Naive thymus-derived CD4-positive, alpha-beta T cell (primary cell): ENCODE data around the gene GPR180. TPM values are rescaled to one million over a fixed set of nuclear protein-coding genes. Genes with fewer than 3 reads are reported as not detected.
A peak's percentile ranks its signal among the peaks of the same experiment; 100 is the strongest.

ENCODE experiments used
- ATAC-seq: fragments of 150-1000 bp; cut with Tn5 transposase; 2 replicates; pipeline ENCODE4 v1.10.0; 2021; ENCODE audit warnings: mild to moderate bottlenecking, moderate library complexity
- CTCF ChIA-PET: fragments of 350-600 bp; sonication (Branson Sonifier 250); formaldehyde crosslinking; loops from one replicate; lab custom pipeline; 2021; ENCODE audit warnings: antibody characterized with exemption; lab: Charles Lee
- POLR2A ChIA-PET: fragments of 350-600 bp; sonication (Branson Sonifier 250); formaldehyde crosslinking; loops from one replicate; lab custom pipeline; 2021; ENCODE audit warnings: antibody characterized with exemption, inconsistent platforms; lab: Charles Lee
- DNase-seq, 9 donors: peaks; one replicate each; pipeline versions ENCODE4 v3.0.0 to v3.0.0-alpha.2; 2020 to 2022; ENCODE audit warnings: mixed read lengths in 1 of 9
- H3K27ac ChIP-seq: one replicate; pipeline ENCODE4 v1.7.0; 2013; ENCODE audit warnings: mild to moderate bottlenecking, low read depth, low read length, moderate library complexity
- H3K27me3 ChIP-seq, 2 donors: one replicate each; pipeline ENCODE4 v1.7.0; 2013; ENCODE audit warnings: low read length in 2 of 2, mild to moderate bottlenecking in 2 of 2, moderate library complexity in 2 of 2; ENCODE audit not compliant: control insufficient read depth in 2 of 2, insufficient read depth in 2 of 2
- H3K36me3 ChIP-seq, 3 experiments: 1 replicate in 2 of 3; 2 replicates in 1 of 3; pipeline ENCODE4 v1.7.0; 2013; ENCODE audit warnings: low read length in 3 of 3, mild to moderate bottlenecking in 3 of 3, moderate library complexity in 1 of 3; ENCODE audit not compliant: insufficient read depth in 3 of 3, control insufficient read depth in 2 of 3
- H3K4me1 ChIP-seq, 2 donors: one replicate each; pipeline ENCODE4 v1.7.0; 2013; ENCODE audit warnings: low read length in 2 of 2, mild to moderate bottlenecking in 2 of 2, moderate library complexity in 1 of 2; ENCODE audit not compliant: control insufficient read depth in 2 of 2, insufficient read depth in 2 of 2
- H3K4me3 ChIP-seq: 2 replicates; pipeline ENCODE4 v1.7.0; 2013; ENCODE audit warnings: mild to moderate bottlenecking, low read length
- H3K9me3 ChIP-seq, 3 experiments: 1 replicate in 2 of 3; 2 replicates in 1 of 3; pipeline ENCODE4 v1.7.0; 2013; ENCODE audit warnings: low read length in 3 of 3; ENCODE audit not compliant: control insufficient read depth in 2 of 3
- H3K27ac Mint-ChIP-seq, 9 donors: one replicate each; pipeline ENCODE4 v1.8.0; 2020 to 2022; ENCODE audit warnings: mixed read lengths in 9 of 9, mild to moderate bottlenecking in 8 of 9, moderate library complexity in 5 of 9, inconsistent platforms in 2 of 9
- H3K27me3 Mint-ChIP-seq, 5 donors: one replicate each; pipeline ENCODE4 v1.8.0; 2021 to 2022; ENCODE audit warnings: mixed read lengths in 5 of 5, mild to moderate bottlenecking in 1 of 5
- H3K36me3 Mint-ChIP-seq, 5 donors: one replicate each; pipeline ENCODE4 v1.8.0; 2020 to 2022; ENCODE audit warnings: mixed read lengths in 5 of 5, mild to moderate bottlenecking in 3 of 5, inconsistent platforms in 1 of 5
- H3K4me1 Mint-ChIP-seq, 7 donors: one replicate each; pipeline ENCODE4 v1.8.0; 2020 to 2022; ENCODE audit warnings: mixed read lengths in 7 of 7, mild to moderate bottlenecking in 3 of 7, inconsistent platforms in 1 of 7
- H3K4me3 Mint-ChIP-seq, 10 donors: one replicate each; pipeline ENCODE4 v1.8.0; 2020 to 2022; ENCODE audit warnings: mild to moderate bottlenecking in 10 of 10, mixed read lengths in 10 of 10, moderate library complexity in 6 of 10, inconsistent platforms in 2 of 10
- H3K9me3 Mint-ChIP-seq, 11 donors: one replicate each; pipeline ENCODE4 v1.8.0; 2020 to 2022; ENCODE audit warnings: mixed read lengths in 11 of 11, mild to moderate bottlenecking in 4 of 11, inconsistent platforms in 1 of 11, moderate library complexity in 1 of 11
- intact Hi-C, 2 donors: fragments of 100-400 bp; cut with micrococcal nuclease; formaldehyde crosslinking; loops; one replicate each; pipeline ENCODE4 v1.15.1; 2023
- polyA plus RNA-seq, 2 donors: library from polyadenylated mRNA; unstranded; fragments of 300-500 nt; fragmentation: Illumina TruSeq; gene quantifications; one replicate each; pipeline ENCODE4 v1.2.3, GENCODE V29; 2021
- total RNA-seq, 6 experiments: library from RNA in 5 of 6; stranded (reverse) in 5 of 6; gene quantifications; 1 replicate in 5 of 6; 2 replicates in 1 of 6; pipeline ENCODE4 v1.2.3 and lab custom pipeline; 2021 to 2026

GPR180 gene
- total and polyA plus RNA-seq, 7 experiments from 2014 or later, result 1.3 to 7.0 (median 2.2) TPM

DNA sequence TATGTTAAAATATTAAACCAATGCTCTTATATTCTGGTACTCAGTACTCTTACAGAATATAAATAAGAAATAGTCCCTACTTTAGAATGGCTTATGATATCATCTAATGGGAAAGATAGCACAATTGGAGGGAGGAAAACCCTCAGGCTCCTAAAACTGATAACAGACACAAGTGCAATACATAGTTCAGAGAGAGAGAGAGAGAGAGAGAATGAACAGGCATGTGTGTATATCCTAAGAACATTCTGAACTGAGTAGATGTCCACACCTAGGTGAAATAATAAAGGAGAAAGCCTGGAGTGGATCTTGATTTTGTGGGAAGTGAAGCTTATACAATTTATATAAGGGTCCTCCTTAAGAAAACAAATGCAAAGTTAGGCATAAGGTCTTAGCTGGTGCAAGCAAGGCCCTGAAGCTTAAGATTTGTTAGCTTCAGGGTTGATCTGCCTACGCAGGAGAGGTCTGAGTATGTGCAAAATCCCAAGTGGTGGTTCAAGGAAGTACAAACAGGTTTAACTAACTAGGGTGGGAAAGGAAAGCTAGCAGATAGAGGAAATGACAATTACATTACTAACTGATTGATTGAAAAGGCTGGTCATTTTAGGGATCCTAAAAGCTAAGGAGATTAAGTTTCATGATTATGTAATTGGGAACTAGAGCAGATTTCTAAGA, 57.4 kb downstream of the GPR180 start:
- Histone ChIP-seq H3K36me3 (no peaks in the 10 kb centered on the region), H3K27me3 (no peaks in the 10 kb centered on the region), H3K4me3 (no peak overlapping the region), H3K9me3 (no peaks in the 10 kb centered on the region), H3K4me1 (no peaks in the 10 kb centered on the region), H3K27ac (no peak overlapping the region)
- Mint-ChIP-seq H3K27me3 (peaks cover 8 to 32% (median 23%) of the 10 kb centered on the region in 5 donors), H3K27ac (no peak overlapping the region), H3K9me3 (no peaks in the 10 kb centered on the region), H3K36me3 (peaks cover 0 to 2% (median 0%) of the 10 kb centered on the region in 5 donors), H3K4me3 (no peak overlapping the region), H3K4me1 (peaks cover 4 to 18% (median 11%) of the 10 kb centered on the region in 7 donors)
- ChIA-PET CTCF (interaction anchor here (0.6 to 1.5 kb wide), 2 partner anchors 19 to 722 kb away, joined by 3 to 4 read pairs; no protein-coding TSS in a partner anchor), POLR2A (no interaction called here)
- intact Hi-C loops, result no loop called here
- no peak for DNase-seq
- ATAC-seq, result no peak

DNA sequence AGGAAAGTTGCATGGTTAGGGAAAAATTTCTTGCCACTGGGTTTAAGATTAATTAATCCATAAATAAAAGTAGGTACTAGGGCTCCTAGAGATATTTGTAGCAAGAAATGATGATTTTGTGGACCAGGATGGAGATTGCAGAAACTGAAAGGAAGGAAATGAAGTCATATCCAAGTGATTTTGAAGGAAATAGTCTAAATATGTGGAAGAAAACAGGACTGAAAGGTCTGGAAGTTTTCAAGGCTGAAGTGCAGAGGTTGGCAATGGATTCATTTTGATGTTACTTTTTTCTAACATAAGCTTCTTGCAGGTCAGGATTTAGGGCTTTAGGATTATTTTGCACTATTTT, 57.9 kb downstream of the GPR180 start:
- Histone ChIP-seq H3K9me3 (no peaks in the 10 kb centered on the region), H3K27me3 (no peaks in the 10 kb centered on the region), H3K36me3 (no peaks in the 10 kb centered on the region), H3K4me1 (no peaks in the 10 kb centered on the region), H3K27ac (no peak overlapping the region), H3K4me3 (no peak overlapping the region)
- Mint-ChIP-seq H3K9me3 (no peaks in the 10 kb centered on the region), H3K27ac (no peak overlapping the region), H3K4me3 (no peak overlapping the region), H3K27me3 (peaks cover 8 to 33% (median 24%) of the 10 kb centered on the region in 5 donors), H3K36me3 (no peaks in the 10 kb centered on the region), H3K4me1 (peaks cover 4 to 18% (median 11%) of the 10 kb centered on the region in 7 donors)
- ATAC-seq, result no peak
- ChIA-PET POLR2A (no interaction called here), CTCF (interaction anchor here (0.6 to 1.5 kb wide), 2 partner anchors 19 to 721 kb away, joined by 3 to 4 read pairs; no protein-coding TSS in a partner anchor)
- intact Hi-C loops, result no loop called here
- no peak for DNase-seq

DNA sequence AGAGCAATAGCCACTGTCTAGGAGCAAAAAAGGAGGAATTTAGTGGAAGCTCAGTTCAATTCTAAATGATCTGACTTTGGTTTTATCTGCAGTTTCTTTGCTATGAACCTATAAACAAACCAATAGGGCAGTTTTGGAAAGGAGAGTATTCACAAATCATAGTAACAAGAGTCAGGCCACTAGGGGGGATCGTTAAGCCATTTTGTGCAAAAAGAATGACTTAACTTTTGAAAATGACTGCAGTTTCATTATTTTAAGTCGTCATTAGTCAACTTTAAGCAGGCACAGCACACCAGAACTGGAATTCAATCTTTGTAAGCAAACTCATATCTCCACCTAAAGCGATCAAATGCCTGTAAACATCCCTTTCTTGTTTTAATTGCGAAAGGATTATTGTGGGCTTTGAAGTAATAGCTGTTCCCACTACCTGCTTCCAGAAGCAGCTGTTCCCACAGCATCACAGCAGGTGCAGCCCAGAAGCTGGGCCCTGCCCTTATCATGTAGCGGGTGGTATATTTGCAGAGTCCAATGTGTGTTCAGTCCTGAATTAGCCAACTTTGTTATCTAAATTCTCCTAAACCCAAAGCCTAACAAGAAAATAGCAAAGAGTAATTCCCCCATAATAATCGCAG, 59.2 kb downstream of the GPR180 start:
- Histone ChIP-seq H3K27ac (no peak overlapping the region), H3K4me1 (no peaks in the 10 kb centered on the region), H3K36me3 (no peaks in the 10 kb centered on the region), H3K27me3 (no peaks in the 10 kb centered on the region), H3K4me3 (no peak overlapping the region), H3K9me3 (no peaks in the 10 kb centered on the region)
- Mint-ChIP-seq H3K9me3 (no peaks in the 10 kb centered on the region), H3K36me3 (no peaks in the 10 kb centered on the region), H3K27me3 (peaks cover 8 to 38% (median 33%) of the 10 kb centered on the region in 5 donors), H3K27ac (no peak overlapping the region), H3K4me3 (no peak overlapping the region), H3K4me1 (peaks cover 4 to 18% (median 11%) of the 10 kb centered on the region in 7 donors)
- ATAC-seq (no peak), DNase-seq (no peak)
- intact Hi-C loops, result no loop called here
- POLR2A ChIA-PET, result no interaction called here
- CTCF ChIA-PET, result interaction anchor here (0.5 to 0.7 kb wide), 3 partner anchors 8 to 1072 kb away, joined by 3 to 5 read pairs (median 3); no protein-coding TSS in a partner anchor

- no peaks in the 10 kb centered on the region for H3K36me3 Mint-ChIP-seq
- DNase-seq (no peak), ATAC-seq (no peak)
- peaks cover 0 to 2% (median 0%) of the 10 kb centered on the region in 11 donors for H3K9me3 Mint-ChIP-seq
- Histone ChIP-seq H3K27me3 (no peaks in the 10 kb centered on the region), H3K4me1 (no peaks in the 10 kb centered on the region), H3K27ac (no peak overlapping the region), H3K9me3 (no peaks in the 10 kb centered on the region), H3K4me3 (no peak overlapping the region), H3K36me3 (no peaks in the 10 kb centered on the region)
- POLR2A ChIA-PET, result no interaction called here
- no peak overlapping the region for H3K4me3 Mint-ChIP-seq
- H3K27me3 Mint-ChIP-seq, result peaks cover 8 to 39% (median 35%) of the 10 kb centered on the region in 5 donors
- CTCF ChIA-PET, result interaction anchor here (0.7 kb wide), 1 partner anchor 1073 kb away, joined by 5 read pairs; no protein-coding TSS in a partner anchor
- no peak overlapping the region for H3K27ac Mint-ChIP-seq
- intact Hi-C loops, result no loop called here
- peaks cover 4 to 18% (median 11%) of the 10 kb centered on the region in 7 donors for H3K4me1 Mint-ChIP-seq
These were observed 59.7 kb downstream of the GPR180 start for GRCh38 chr13:94661406-94661805.

- H3K27ac ChIP-seq, result no peak overlapping the region
- peaks cover 8 to 40% (median 35%) of the 10 kb centered on the region in 5 donors for H3K27me3 Mint-ChIP-seq
- H3K9me3 ChIP-seq, result no peaks in the 10 kb centered on the region
- H3K4me3 Mint-ChIP-seq, result peak overlapping the region in 5 of 10 donors; percentile 0 to 61 (median 29)
- POLR2A ChIA-PET, result no interaction called here
- CTCF ChIA-PET, result no interaction called here
- H3K9me3 Mint-ChIP-seq, result peaks cover 0 to 3% (median 0%) of the 10 kb centered on the region in 11 donors
- peaks cover 10 to 22% (median 16%) of the 10 kb centered on the region in 7 donors for H3K4me1 Mint-ChIP-seq
- no peak for ATAC-seq
- intact Hi-C loops, result no loop called here
- no peak for DNase-seq
- no peaks in the 10 kb centered on the region for H3K27me3 ChIP-seq
- H3K36me3 ChIP-seq, result no peaks in the 10 kb centered on the region
- peak overlapping the region in 1 of 9 donors; percentile 28 for H3K27ac Mint-ChIP-seq
- no peak overlapping the region for H3K4me3 ChIP-seq
- no peaks in the 10 kb centered on the region for H3K36me3 Mint-ChIP-seq
- peaks cover 0 to 3% of the 10 kb centered on the region in 2 donors for H3K4me1 ChIP-seq
These were observed 60.8 kb downstream of the GPR180 start for GRCh38 chr13:94662274-94662945.

DNA sequence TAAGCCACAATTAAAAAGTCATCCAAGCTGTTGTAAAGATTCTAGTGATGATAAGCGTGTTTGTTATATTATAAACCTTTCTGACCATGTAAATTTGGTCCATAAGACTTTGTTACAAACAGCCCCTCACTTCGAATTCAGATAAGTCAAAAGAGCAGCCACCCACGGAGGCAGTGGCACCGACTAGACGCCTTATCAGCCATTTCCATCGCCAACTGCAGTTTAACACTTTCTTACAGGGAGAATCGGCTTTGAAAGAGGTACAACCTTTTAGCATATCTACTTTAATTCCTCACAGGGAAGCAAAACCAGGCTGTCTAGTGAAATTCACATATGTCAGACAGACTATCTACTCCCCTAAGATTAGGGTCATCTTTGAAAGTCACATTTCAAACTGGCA, 63.2 kb downstream of the GPR180 start:
- Mint-ChIP-seq H3K27ac (no peak overlapping the region), H3K4me1 (peaks cover 11 to 24% (median 18%) of the 10 kb centered on the region in 7 donors), H3K9me3 (peaks cover 0 to 5% (median 0%) of the 10 kb centered on the region in 11 donors), H3K27me3 (peaks cover 8 to 40% (median 35%) of the 10 kb centered on the region in 5 donors), H3K4me3 (no peak overlapping the region), H3K36me3 (no peaks in the 10 kb centered on the region)
- ATAC-seq, result no peak
- H3K4me3 ChIP-seq, result no peak overlapping the region
- H3K36me3 ChIP-seq, result no peaks in the 10 kb centered on the region
- no peak for DNase-seq
- POLR2A ChIA-PET, result no interaction called here
- no peak overlapping the region for H3K27ac ChIP-seq
- CTCF ChIA-PET, result interaction anchor here (0.9 kb wide), 1 partner anchor 20 kb away, joined by 4 read pairs; no protein-coding TSS in a partner anchor
- no peaks in the 10 kb centered on the region for H3K9me3 ChIP-seq
- H3K27me3 ChIP-seq, result no peaks in the 10 kb centered on the region
- H3K4me1 ChIP-seq, result peaks cover 0 to 3% of the 10 kb centered on the region in 2 donors
- intact Hi-C loops, result no loop called here
